CD14-positive monocyte (primary cell): ENCODE results near the gene CHST11. TPM values are rescaled to one million over a fixed set of nuclear protein-coding genes. Genes with fewer than 3 reads are reported as not detected.

Source experiments
- DNase-seq, 3 donors: peaks; one replicate each; pipeline ENCODE4 v3.0.0-alpha.2; 2011 to 2022
- H2AFZ ChIP-seq: 2 replicates; pipeline ENCODE4 v1.6.0; 2012; ENCODE audit warnings: mild to moderate bottlenecking, low read depth, low read length, inconsistent platforms; ENCODE audit not compliant: insufficient read depth, poor library complexity, severe bottlenecking
- H3K27ac ChIP-seq, 2 donors: 1 replicate in 1 of 2; 2 replicates in 1 of 2; pipeline ENCODE4 v1.5.1; 2012 to 2013; ENCODE audit warnings: low read length in 2 of 2, control low read depth in 1 of 2, inconsistent platforms in 1 of 2, low read depth in 1 of 2, mild to moderate bottlenecking in 1 of 2
- H3K27me3 ChIP-seq, 2 donors: one replicate each; pipeline versions ENCODE4 v1.6.0 to v1.6.1; 2011 to 2013; ENCODE audit warnings: low read length in 2 of 2; ENCODE audit not compliant: control insufficient read depth in 2 of 2, insufficient read depth in 2 of 2
- H3K36me3 ChIP-seq, 2 donors: replicated peaks in 1 of 2; 1 replicate in 1 of 2; 2 replicates in 1 of 2; pipeline versions ENCODE4 v1.5.1 to v1.6.1; 2012 to 2013; ENCODE audit warnings: low read length in 2 of 2, control low read depth in 1 of 2, inconsistent platforms in 1 of 2, mild to moderate bottlenecking in 1 of 2; ENCODE audit not compliant: insufficient read depth in 2 of 2, control insufficient read depth in 1 of 2
- H3K4me1 ChIP-seq, 2 donors: 1 replicate in 1 of 2; 2 replicates in 1 of 2; pipeline versions ENCODE4 v1.5.1 to v1.6.1; 2012 to 2013; ENCODE audit warnings: low read length in 2 of 2, control low read depth in 1 of 2, inconsistent platforms in 1 of 2, mild to moderate bottlenecking in 1 of 2, moderate library complexity in 1 of 2; ENCODE audit not compliant: insufficient read depth in 2 of 2, control insufficient read depth in 1 of 2
- H3K4me2 ChIP-seq: replicated peaks from 2 replicates; pipeline ENCODE3; 2012; ENCODE audit warnings: low read length, moderate library complexity, mild to moderate bottlenecking; ENCODE audit not compliant: poor library complexity, severe bottlenecking; ENCODE audit errors: extremely low read depth
- H3K4me3 ChIP-seq, 3 experiments: fragments of 200-600 bp in 1 of 3; sonication (generic) in 1 of 3; replicated peaks in 1 of 3; 1 replicate in 2 of 3; 2 replicates in 1 of 3; pipeline ENCODE4 v1.5.1; 2011 to 2013; ENCODE audit warnings: low read length in 3 of 3, mild to moderate bottlenecking in 3 of 3, control low read depth in 2 of 3, low read depth in 2 of 3, inconsistent platforms in 1 of 3, moderate library complexity in 1 of 3
- H3K79me2 ChIP-seq: 2 replicates; pipeline ENCODE4 v1.6.0; 2012; ENCODE audit warnings: mild to moderate bottlenecking, control low read depth, inconsistent platforms, low read length, moderate library complexity; ENCODE audit not compliant: insufficient read depth
- H3K9ac ChIP-seq: 2 replicates; pipeline ENCODE4 v1.6.0; 2017; ENCODE audit warnings: low read length, mild to moderate bottlenecking; ENCODE audit not compliant: insufficient read depth, poor library complexity, severe bottlenecking
- H3K9me3 ChIP-seq, 2 donors: replicated peaks in 1 of 2; 1 replicate in 1 of 2; 2 replicates in 1 of 2; pipeline versions ENCODE4 v1.5.1 to v1.6.1; 2012 to 2013; ENCODE audit warnings: low read length in 2 of 2, control low read depth in 1 of 2; ENCODE audit not compliant: control insufficient read depth in 1 of 2, insufficient read depth in 1 of 2
- H4K20me1 ChIP-seq: 2 replicates; pipeline ENCODE4 v1.6.0; 2012; ENCODE audit warnings: mild to moderate bottlenecking, low read length, control low read depth, moderate library complexity; ENCODE audit not compliant: insufficient read depth
- H3K27ac Mint-ChIP-seq, 7 donors: one replicate each; pipeline ENCODE4 v1.8.0; 2020; ENCODE audit warnings: mild to moderate bottlenecking in 7 of 7, mixed read lengths in 7 of 7, moderate library complexity in 6 of 7, inconsistent platforms in 2 of 7
- H3K27me3 Mint-ChIP-seq, 3 donors: one replicate each; pipeline ENCODE4 v1.8.0; 2021 to 2022; ENCODE audit warnings: low read depth in 3 of 3, mild to moderate bottlenecking in 3 of 3, mixed read lengths in 3 of 3, moderate library complexity in 3 of 3, inconsistent platforms in 1 of 3
- H3K36me3 Mint-ChIP-seq, 2 donors: one replicate each; pipeline ENCODE4 v1.8.0; 2020; ENCODE audit warnings: mixed read lengths in 2 of 2, inconsistent platforms in 1 of 2, mild to moderate bottlenecking in 1 of 2
- H3K4me1 Mint-ChIP-seq: one replicate; pipeline ENCODE4 v1.8.0; 2020; ENCODE audit warnings: mild to moderate bottlenecking, mixed read lengths
- H3K4me3 Mint-ChIP-seq, 2 donors: one replicate each; pipeline ENCODE4 v1.8.0; 2020; ENCODE audit warnings: mild to moderate bottlenecking in 2 of 2, mixed read lengths in 2 of 2, moderate library complexity in 1 of 2
- H3K9me3 Mint-ChIP-seq, 7 donors: one replicate each; pipeline ENCODE4 v1.8.0; 2020 to 2022; ENCODE audit warnings: mixed read lengths in 7 of 7, mild to moderate bottlenecking in 6 of 7, moderate library complexity in 6 of 7, inconsistent platforms in 2 of 7
- CTCF ChIP-seq: fragments of 200-600 bp; IDR thresholded peaks from one replicate; pipeline ENCODE4 v1.8.0; 2022; ENCODE audit warnings: antibody characterized with exemption, mild to moderate bottlenecking
- WGBS: methylation state at CpG from one replicate; pipeline ENCODE4 v1.1.5; 2013; ENCODE audit warnings: missing lambda C conversion rate; ENCODE audit not compliant: insufficient coverage; 5-methylcytosine and 5-hydroxymethylcytosine counted together
- intact Hi-C, 2 donors: fragments of 100-400 bp; cut with micrococcal nuclease; formaldehyde crosslinking; loops; one replicate each; pipeline versions ENCODE4 v1.15.0 to v1.15.1; 2023
- polyA plus RNA-seq, 3 donors: library from polyadenylated mRNA; depleted of rRNA in 1 of 3; unstranded in 2 of 3; stranded (reverse) in 1 of 3; fragments of 300-500 nt in 2 of 3; fragments of >200 nt in 1 of 3; fragmentation: Illumina TruSeq in 2 of 3; gene quantifications; 1 replicate in 2 of 3; 2 replicates in 1 of 3; pipeline ENCODE4 v1.2.3, GENCODE V29; 2012 to 2021

CHST11 gene
- polyA plus RNA-seq, 3 donors: 44.4 to 66.6 (median 48.4) TPM

DNA sequence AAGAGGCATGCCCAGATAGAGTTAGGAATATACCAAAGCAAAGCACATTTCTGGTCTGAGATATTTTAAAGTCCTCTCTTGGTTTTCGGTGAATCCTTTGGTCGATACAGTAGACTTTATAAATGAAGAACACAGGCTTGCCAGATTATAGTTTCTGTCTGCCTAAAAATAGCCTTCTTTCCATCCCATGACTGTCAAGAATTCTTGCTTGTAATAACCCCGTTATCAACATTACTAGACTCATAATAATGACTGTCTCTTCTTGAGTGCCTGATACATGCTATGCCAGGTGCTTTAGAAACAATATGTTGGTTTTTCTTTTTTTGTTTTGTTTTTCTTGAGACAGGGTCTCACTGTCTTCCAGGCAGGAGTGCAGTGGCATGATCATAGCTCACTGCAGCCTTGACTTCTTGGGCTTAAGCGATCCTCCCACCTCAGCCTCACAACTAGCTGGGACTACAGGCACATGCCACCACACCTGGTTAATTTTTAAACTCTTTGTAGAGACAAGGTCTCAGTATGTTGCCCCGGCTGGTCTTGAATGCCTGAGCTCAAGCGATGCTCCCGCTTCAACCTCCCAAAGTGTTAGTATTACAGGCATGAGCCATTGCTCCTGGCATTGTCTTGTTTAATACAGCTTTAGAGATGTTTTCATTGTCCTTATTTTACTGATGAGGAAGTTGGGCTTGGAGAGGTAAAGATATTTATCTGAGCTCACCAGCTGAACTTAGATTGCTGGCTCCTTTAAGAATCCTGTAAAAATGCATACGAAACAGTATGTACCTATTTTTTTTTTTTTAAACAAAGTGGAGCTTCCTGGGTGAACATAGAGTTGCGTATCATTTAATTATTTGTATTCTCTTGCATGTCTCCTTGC, 30.4 kb downstream of the CHST11 start:
- Mint-ChIP-seq H3K4me3 (no peak overlapping the region), H3K4me1 (peaks cover 92% of the 10 kb centered on the region), H3K27ac (peak overlapping the region in 4 of 7 donors; percentile 43 to 80 (median 58)), H3K36me3 (peaks cover 61 to 65% of the 10 kb centered on the region in 2 donors), H3K27me3 (peaks cover 0 to 2% (median 0%) of the 10 kb centered on the region in 3 donors), H3K9me3 (no peaks in the 10 kb centered on the region)
- peaks cover 6 to 34% of the 10 kb centered on the region in 2 donors for H3K36me3 ChIP-seq
- peak overlapping the region in 1 of 2 donors; percentile 9 for H3K27ac ChIP-seq
- no peak for DNase-seq
- peaks cover 100% of the 10 kb centered on the region for H3K79me2 ChIP-seq
- no peak overlapping the region for H3K4me3 ChIP-seq
- no peaks in the 10 kb centered on the region for H3K27me3 ChIP-seq
- intact Hi-C loops: no loop called here
- H2AFZ ChIP-seq: no peak overlapping the region
- WGBS: 83% methylated on average over 2 of the region's 9 CpGs
- no peak overlapping the region for H3K4me2 ChIP-seq
- TF ChIP-seq CTCF: no peak
- H3K9me3 ChIP-seq: no peaks in the 10 kb centered on the region
- peaks cover 100% of the 10 kb centered on the region for H4K20me1 ChIP-seq
- peaks cover 52 to 59% of the 10 kb centered on the region in 2 donors for H3K4me1 ChIP-seq
- H3K9ac ChIP-seq: no peak overlapping the region

- peak overlapping the region in 1 of 7 donors; percentile 37 for H3K27ac Mint-ChIP-seq
- Histone ChIP-seq H3K9ac (no peak overlapping the region), H3K79me2 (peaks cover 100% of the 10 kb centered on the region), H3K36me3 (peaks cover 5 to 26% of the 10 kb centered on the region in 2 donors), H2AFZ (no peak overlapping the region), H3K4me1 (peaks cover 54 to 66% of the 10 kb centered on the region in 2 donors), H3K9me3 (no peaks in the 10 kb centered on the region), H3K27me3 (no peaks in the 10 kb centered on the region), H3K4me2 (no peak overlapping the region), H3K4me3 (no peak overlapping the region), H4K20me1 (peaks cover 100% of the 10 kb centered on the region), H3K27ac (peak overlapping the region in 1 of 2 donors; percentile 44)
- intact Hi-C loops: no loop called here
- 94% methylated on average over 13 of the region's 13 CpGs for WGBS
- H3K36me3 Mint-ChIP-seq: peaks cover 59 to 65% of the 10 kb centered on the region in 2 donors
- H3K4me3 Mint-ChIP-seq: no peak overlapping the region
- no peak for TF ChIP-seq CTCF
- peaks cover 0 to 2% (median 0%) of the 10 kb centered on the region in 3 donors for H3K27me3 Mint-ChIP-seq
- no peak for DNase-seq
- peaks cover 0 to 1% (median 0%) of the 10 kb centered on the region in 7 donors for H3K9me3 Mint-ChIP-seq
- H3K4me1 Mint-ChIP-seq: peaks cover 92% of the 10 kb centered on the region
Observed at GRCh38 chr12:104488374-104488773, 31.6 kb downstream of the CHST11 start.
